Erythroblast (primary cell): ENCODE measurements around the gene PLEKHH3.

Source experiments
- DNase-seq, 2 experiments: peaks; one replicate each; lab custom pipeline; 2025; lab: John Stamatoyannopoulos, UW
- GATA1 ChIP-seq: IDR thresholded peaks from 2 replicates; pipeline ENCODE4 v1.6.1; 2011; ENCODE audit warnings: low read depth, mild to moderate bottlenecking, control low read depth, low read length, moderate library complexity
- POLR2A ChIP-seq: IDR thresholded peaks from 2 replicates; pipeline ENCODE4 v1.6.1; 2011; ENCODE audit warnings: mild to moderate bottlenecking, low read length

Gene PLEKHH3

DNA sequence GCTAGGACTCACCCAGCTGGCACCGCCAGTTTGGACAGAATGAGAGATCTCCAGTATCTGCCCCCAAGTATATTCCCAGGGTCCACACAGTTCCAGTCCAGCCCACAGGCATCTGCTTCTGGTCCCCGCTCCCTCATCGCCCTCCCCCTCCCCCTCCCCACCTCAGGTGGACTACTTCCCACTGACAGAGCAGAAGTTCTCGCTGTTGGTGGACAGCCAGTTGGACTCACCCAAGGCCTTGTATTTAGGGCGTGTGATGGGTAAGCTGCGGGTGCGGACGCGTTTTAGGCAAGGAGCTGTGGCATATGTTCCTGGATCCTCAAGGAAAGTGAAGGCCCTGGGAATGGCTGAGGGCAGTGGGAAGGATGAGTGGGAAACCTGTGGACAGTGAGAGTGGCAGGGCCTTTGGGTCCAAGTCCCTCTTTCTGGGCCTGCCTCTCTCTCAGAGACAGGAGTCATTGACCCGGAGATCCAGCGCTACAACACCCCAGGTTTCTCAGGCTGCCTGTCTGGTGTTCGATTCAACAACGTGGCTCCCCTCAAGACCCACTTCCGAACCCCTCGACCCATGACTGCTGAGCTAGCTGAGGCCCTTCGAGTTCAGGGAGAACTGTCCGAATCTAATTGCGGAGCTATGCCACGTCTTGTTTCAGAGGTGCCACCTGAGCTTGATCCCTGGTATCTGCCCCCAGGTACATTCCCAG, 20.5 kb upstream of the PLEKHH3 start:
- DNase-seq: no peak
- TF ChIP-seq GATA1 (no peak), POLR2A (no peak)

DNA sequence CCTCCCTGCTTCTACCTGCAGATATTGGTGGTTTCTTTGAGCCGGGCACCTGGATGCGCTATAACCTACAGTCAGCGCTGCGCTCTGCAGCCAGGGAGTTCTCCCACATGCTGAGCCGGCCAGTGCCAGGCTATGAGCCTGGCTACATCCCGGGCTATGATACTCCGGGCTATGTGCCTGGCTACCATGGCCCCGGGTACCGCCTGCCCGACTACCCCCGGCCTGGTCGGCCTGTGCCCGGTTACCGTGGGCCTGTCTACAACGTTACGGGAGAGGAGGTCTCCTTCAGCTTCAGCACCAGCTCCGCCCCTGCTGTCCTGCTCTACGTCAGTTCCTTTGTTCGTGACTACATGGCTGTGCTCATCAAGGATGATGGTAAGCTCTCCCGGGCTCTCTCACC, 18.7 kb upstream of the PLEKHH3 start:
- no peak for DNase-seq
- TF ChIP-seq GATA1 (no peak), POLR2A (no peak)

DNA sequence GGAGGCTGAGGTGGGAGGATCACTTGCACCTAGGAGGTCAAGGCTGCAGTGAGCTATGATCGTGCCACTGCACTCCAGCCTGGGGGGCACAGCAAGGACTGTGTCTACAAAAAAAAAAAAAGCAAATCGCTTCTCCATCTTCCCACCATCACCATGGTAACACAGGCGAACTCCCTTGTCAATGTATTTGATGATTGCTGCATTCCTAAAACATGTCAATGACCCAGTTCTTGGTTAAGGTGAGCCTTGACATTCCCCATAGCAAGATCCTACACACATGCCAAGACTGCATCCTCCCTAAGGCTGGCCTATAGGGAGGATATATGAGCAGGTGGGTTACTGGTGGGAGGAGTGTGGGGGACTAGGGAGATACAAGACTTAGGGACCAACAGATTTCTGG, 17.7 kb upstream of the PLEKHH3 start:
- no peak for TF ChIP-seq POLR2A
- TF ChIP-seq GATA1: no peak
- DNase-seq: no peak

DNA sequence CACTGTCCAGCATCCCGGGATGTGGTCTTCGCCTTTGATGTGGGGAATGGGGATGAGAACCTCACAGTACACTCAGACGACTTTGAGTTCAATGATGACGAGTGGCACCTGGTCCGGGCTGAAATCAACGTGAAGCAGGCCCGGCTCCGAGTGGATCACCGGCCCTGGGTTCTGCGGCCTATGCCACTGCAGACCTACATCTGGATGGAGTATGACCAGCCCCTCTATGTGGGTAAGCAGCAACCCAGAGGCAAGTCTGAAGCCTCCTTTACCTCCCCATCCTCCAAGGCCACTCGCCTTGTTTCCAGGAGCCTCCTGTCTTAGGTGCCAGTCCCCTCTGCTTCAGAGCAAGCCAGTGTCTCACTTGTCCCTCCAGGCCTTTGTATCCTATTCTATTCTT, 15.7 kb upstream of the PLEKHH3 start:
- DNase-seq: no peak
- no peak for TF ChIP-seq POLR2A
- TF ChIP-seq GATA1: no peak

DNA sequence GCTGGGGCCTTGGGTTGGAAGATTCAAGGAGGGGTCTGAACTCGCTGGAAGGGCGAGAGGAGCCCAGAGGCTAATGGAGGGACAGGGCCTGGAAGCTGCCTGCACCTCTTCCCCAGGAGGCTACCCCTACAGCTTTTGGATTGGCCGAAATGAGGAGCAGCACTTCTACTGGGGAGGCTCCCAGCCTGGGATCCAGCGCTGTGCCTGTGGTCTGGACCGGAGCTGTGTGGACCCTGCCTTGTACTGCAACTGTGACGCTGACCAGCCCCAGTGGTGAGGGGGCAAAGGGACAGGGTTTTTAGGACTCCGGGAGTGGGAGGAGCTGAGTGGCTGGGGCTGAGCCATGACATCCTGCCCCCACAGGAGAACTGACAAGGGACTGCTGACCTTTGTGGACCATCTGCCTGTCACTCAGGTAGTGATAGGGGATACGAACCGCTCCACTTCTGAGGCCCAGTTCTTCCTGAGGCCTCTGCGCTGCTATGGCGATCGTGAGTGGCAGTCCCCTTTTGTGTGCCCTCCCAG, 14.3 kb upstream of the PLEKHH3 start:
- DNase-seq: no peak

DNA sequence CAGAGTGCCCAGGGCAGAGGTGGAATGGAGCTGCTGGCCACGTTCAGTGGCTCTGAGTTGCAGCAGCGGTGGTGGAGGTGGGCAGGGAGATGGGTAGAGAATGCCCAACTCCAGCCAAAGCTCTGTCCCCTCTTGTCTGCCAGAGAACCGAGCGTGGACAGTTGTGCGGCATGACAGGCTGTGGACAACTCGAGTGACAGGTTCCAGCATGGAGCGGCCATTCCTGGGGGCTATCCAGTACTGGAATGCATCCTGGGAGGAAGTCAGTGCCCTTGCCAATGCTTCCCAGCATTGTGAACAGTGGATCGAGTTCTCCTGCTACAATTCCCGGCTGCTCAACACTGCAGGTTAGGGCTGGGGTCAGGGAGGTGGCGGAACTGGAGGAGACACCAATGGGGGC, 13.8 kb upstream of the PLEKHH3 start:
- TF ChIP-seq POLR2A: no peak
- no peak for TF ChIP-seq GATA1
- DNase-seq: no peak

More for the DNA sequence above, 14.3 kb upstream of the PLEKHH3 start:
- TF ChIP-seq POLR2A: no peak
- no peak for TF ChIP-seq GATA1

DNA sequence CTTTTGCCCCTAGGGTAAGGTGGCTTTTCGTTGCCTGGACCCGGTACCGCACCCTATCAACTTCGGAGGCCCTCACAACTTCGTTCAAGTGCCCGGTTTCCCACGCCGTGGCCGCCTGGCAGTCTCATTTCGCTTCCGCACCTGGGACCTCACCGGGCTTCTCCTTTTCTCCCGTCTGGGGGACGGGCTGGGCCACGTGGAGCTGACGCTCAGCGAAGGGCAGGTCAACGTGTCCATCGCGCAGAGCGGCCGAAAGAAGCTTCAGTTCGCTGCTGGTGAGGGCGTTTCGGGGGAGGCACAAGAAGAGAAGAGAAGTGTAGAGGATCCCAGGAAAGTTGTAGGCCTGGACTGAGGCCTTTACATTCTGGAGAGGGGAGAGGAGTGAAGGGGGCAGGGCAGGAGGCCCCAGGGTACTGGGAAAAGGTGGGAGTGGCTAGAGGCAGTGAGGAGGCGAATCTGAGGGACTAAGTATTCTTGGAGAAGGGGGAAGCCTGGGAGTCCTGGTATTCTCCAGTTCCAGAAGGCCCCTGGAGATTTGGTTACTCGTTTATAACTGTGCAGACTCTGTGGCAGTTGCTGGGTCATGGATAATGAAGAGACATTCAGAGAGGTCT, 11.0 kb upstream of the PLEKHH3 start:
- TF ChIP-seq GATA1 (no peak), POLR2A (no peak)
- DNase-seq: no peak

DNA sequence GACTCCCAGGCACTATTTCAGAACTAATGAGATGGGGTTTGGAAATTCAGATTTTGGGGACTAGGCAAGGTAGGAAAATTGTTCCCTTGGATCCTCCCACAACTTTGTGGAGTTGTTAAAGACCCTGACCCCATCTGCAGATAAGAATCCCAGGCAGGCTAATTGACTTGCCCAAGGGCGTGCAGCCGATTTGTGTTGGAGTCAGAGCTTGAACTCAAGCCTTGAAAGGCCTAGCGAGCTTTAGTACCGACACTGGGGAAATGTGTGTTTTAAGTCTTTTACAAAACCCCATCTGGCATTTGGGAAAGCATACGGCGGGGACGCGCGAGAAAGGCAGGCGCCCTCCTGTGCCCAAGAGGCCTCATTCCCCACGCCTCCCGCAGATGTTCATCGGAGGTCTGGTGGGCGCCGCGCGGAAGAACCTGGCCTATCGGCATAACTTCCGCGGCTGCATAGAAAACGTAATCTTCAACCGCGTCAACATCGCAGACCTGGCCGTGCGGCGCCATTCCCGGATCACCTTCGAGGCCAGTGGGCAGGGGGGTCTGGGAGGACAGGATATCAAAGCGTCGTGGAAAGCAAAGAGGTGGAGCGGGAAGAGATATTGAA, 9.8 kb upstream of the PLEKHH3 start:
- TF ChIP-seq POLR2A: no peak
- TF ChIP-seq GATA1: no peak
- DNase-seq: no peak

DNA sequence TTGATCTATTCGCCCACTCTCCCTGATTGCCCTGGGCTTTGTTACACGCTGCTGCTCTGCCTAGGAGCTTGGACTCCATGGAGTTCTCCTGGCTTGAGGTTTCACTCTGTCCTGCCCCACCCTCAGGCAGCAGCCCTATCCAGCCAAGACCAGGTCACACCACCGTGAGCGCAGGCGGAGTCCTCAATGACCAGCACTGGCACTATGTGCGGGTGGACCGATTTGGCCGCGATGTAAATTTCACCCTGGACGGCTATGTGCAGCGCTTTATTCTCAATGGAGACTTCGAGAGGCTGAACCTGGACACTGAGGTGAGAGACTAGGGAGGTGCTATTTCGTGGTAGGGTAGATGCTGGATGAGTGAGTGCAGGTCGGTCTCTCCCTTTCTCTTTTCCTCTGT, 9.0 kb upstream of the PLEKHH3 start:
- no peak for DNase-seq

DNA sequence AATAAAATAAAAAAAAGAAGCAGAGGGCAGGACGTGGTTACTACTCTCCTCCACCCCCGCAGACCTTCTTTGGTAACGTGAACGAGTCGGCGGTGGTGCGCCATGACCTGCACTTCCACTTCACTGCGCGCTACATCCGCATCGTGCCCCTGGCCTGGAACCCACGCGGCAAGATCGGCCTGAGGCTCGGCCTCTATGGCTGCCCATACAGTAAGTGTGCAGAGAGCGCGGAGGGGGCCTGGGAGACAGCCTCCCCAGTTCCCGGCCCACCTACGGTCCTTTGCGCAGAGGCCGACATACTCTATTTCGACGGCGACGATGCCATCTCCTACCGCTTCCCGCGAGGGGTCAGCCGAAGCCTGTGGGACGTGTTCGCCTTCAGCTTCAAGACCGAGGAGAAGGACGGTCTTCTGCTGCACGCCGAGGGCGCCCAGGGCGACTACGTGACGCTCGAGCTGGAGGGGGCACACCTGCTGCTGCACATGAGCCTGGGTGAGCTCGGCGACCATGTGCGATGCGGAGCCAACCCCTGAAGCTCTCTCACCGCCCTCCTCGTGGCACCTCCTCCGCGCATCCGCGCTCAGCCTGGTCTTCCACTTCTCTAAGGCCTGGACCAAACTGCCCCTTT, 8.2 kb upstream of the PLEKHH3 start:
- TF ChIP-seq GATA1: no peak
- no peak for TF ChIP-seq POLR2A
- no peak for DNase-seq

More for the DNA sequence above, 9.0 kb upstream of the PLEKHH3 start:
- TF ChIP-seq GATA1 (no peak), POLR2A (no peak)

DNA sequence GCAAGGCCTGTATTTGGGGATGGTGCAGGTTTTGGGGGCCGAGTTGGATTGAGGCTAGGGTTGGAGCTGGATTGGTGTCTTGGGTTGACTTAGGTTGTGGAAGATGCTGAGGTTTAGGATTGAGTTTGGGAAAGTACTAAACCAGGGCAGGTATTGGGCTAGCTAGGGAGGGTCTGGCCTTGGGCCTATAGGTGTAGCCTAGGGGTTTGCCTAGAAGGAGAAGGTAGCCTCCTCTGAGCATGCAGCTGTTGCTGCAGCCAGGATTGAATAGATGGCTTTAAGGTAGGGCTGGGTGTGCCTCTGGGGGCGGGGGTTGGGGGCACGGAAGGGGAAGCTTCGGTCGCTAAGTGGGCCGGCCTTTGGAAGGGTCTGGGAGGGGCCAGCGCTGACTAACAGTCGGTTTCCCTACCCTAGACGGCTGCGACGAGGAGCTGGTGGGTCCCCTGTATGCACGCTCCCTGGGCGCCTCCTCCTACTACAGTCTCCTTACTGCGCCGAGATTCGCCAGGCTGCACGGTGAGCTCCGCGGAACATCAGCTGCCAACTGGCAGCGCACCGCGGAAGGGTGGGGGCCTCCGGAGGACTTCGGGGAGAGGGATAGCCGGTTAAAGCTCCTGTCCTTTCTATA, 6.7 kb upstream of the PLEKHH3 start:
- DNase-seq: no peak
- TF ChIP-seq GATA1 (no peak), POLR2A (no peak)

DNA sequence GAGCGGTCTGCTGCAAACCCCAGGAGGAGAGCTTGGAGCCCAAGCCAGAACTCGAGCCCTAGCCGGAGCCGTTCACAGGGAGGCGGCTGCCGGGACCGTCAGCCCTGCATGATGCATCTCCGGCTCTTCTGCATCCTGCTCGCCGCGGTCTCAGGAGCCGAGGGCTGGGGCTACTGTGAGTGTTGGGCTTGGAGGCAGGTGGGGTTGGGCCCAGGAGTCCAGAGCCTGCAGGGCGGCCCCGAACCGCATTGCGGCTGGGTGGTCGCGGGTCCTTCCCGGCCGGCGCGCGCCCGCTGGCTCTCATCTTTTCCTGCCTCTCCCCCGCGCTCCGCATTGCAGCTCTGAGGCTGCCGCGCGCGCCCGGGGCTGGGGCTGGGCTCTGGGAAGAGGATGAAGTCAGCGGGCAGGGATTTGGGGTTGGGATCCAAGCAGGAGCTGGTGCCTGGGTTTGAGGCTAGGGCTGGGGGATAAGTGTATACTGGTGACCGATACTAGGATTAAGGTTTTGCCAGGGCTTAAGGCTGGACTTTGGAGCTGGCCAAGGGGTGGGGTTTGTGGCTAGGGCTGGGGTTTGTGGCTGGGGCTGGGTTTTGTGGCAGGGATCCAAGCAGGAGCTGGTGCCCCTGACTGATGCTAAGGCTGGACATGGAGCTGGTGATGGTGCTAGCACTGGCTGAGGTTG, 6.1 kb upstream of the PLEKHH3 start:
- DNase-seq: peak; percentile 43
- TF ChIP-seq POLR2A (no peak), GATA1 (no peak)
